Trophoblast cell (in vitro differentiated cells and primary cell): ENCODE data around the gene SPAG16.

ENCODE experiments used
- DNase-seq, 2 donors: peaks; one replicate each; pipeline ENCODE4 v3.0.0-alpha.2; 2016
- H2AFZ ChIP-seq: 2 replicates; pipeline ENCODE4 v1.6.1; 2013; ENCODE audit warnings: low read length, moderate library complexity, mild to moderate bottlenecking; ENCODE audit not compliant: insufficient read depth, poor library complexity
- H2AK5ac ChIP-seq: 2 replicates; pipeline ENCODE4 v1.6.1; 2013; ENCODE audit warnings: mild to moderate bottlenecking, low read length
- H2BK120ac ChIP-seq: 2 replicates; pipeline ENCODE4 v1.6.1; 2013; ENCODE audit warnings: low read length, mild to moderate bottlenecking, moderate library complexity; ENCODE audit not compliant: insufficient read depth, poor library complexity
- H2BK12ac ChIP-seq: 2 replicates; pipeline ENCODE4 v1.6.1; 2013; ENCODE audit warnings: mild to moderate bottlenecking, low read length, moderate library complexity
- H2BK5ac ChIP-seq: 2 replicates; pipeline ENCODE4 v1.6.1; 2013; ENCODE audit warnings: low read length, low read depth, moderate library complexity, mild to moderate bottlenecking; ENCODE audit not compliant: poor library complexity
- H3K14ac ChIP-seq: 2 replicates; pipeline ENCODE4 v1.6.1; 2013; ENCODE audit warnings: mild to moderate bottlenecking, low read length
- H3K18ac ChIP-seq: 2 replicates; pipeline ENCODE4 v1.6.1; 2013; ENCODE audit warnings: mild to moderate bottlenecking, low read length
- H3K23ac ChIP-seq: 2 replicates; pipeline ENCODE4 v1.6.1; 2013; ENCODE audit warnings: low read length
- H3K27ac ChIP-seq: 2 replicates; pipeline ENCODE4 v1.5.1; 2013; ENCODE audit warnings: low read depth, mild to moderate bottlenecking, inconsistent platforms, low read length, moderate library complexity
- H3K27me3 ChIP-seq: 2 replicates; pipeline ENCODE4 v1.6.1; 2013; ENCODE audit warnings: inconsistent platforms, mild to moderate bottlenecking, low read length, moderate library complexity; ENCODE audit not compliant: insufficient read depth
- H3K36me3 ChIP-seq, 2 experiments: 1 replicate in 1 of 2; 2 replicates in 1 of 2; pipeline ENCODE4 v1.6.1; 2013; ENCODE audit warnings: low read length in 2 of 2, mild to moderate bottlenecking in 2 of 2, moderate library complexity in 1 of 2; ENCODE audit not compliant: insufficient read depth in 2 of 2, control insufficient read depth in 1 of 2
- H3K4ac ChIP-seq: 2 replicates; pipeline ENCODE4 v1.6.1; 2013; ENCODE audit warnings: low read depth, mild to moderate bottlenecking, low read length, moderate library complexity
- H3K4me1 ChIP-seq, 2 experiments: 1 replicate in 1 of 2; 2 replicates in 1 of 2; pipeline ENCODE4 v1.6.1; 2013; ENCODE audit warnings: low read length in 2 of 2, mild to moderate bottlenecking in 2 of 2, moderate library complexity in 1 of 2; ENCODE audit not compliant: insufficient read depth in 2 of 2, control insufficient read depth in 1 of 2
- H3K4me2 ChIP-seq: 2 replicates; pipeline ENCODE4 v1.6.1; 2013; ENCODE audit warnings: inconsistent platforms, mild to moderate bottlenecking, low read length, moderate library complexity
- H3K4me3 ChIP-seq: 2 replicates; pipeline ENCODE4 v1.5.1; 2013; ENCODE audit warnings: mild to moderate bottlenecking, low read depth, low read length, inconsistent platforms
- H3K79me1 ChIP-seq: one replicate; pipeline ENCODE4 v1.6.1; 2013; ENCODE audit warnings: low read length
- H3K79me2 ChIP-seq: 2 replicates; pipeline ENCODE4 v1.6.1; 2013; ENCODE audit warnings: low read length, mild to moderate bottlenecking; ENCODE audit not compliant: control insufficient read depth, insufficient read depth, poor library complexity
- H3K9ac ChIP-seq: 2 replicates; pipeline ENCODE4 v1.6.1; 2013; ENCODE audit warnings: mild to moderate bottlenecking, low read length
- H3K9me3 ChIP-seq: 2 replicates; pipeline ENCODE4 v1.6.1; 2013; ENCODE audit warnings: low read depth, mild to moderate bottlenecking, control low read depth, inconsistent platforms, low read length; ENCODE audit not compliant: insufficient read depth
- H4K12ac ChIP-seq: 2 replicates; pipeline ENCODE4 v1.6.1; 2013; ENCODE audit warnings: low read depth, mild to moderate bottlenecking, low read length, moderate library complexity
- H4K8ac ChIP-seq: 2 replicates; pipeline ENCODE4 v1.6.1; 2013; ENCODE audit warnings: low read depth, mild to moderate bottlenecking, low read length, moderate library complexity
- H4K91ac ChIP-seq: one replicate; pipeline ENCODE4 v1.6.1; 2013; ENCODE audit warnings: low read depth, mild to moderate bottlenecking, low read length, moderate library complexity
- WGBS: extraction: QIAGEN DNeasy Blood & Tissue Kit; methylation state at CpG from one replicate; pipeline ENCODE4 v1.1.7; 2013; ENCODE audit warnings: missing lambda C conversion rate; ENCODE audit not compliant: insufficient read length, insufficient coverage; ENCODE audit errors: extremely low coverage; 5-methylcytosine and 5-hydroxymethylcytosine counted together

The SPAG16 gene

GRCh38 chr2:213958086-213958485, 673.8 kb downstream of the SPAG16 start:
- Histone ChIP-seq H3K79me2 (no peaks in the 10 kb centered on the region), H3K27ac (no peak overlapping the region), H2BK5ac (no peak overlapping the region), H3K4ac (no peak overlapping the region), H3K4me1 (no peaks in the 10 kb centered on the region), H3K9me3 (no peaks in the 10 kb centered on the region), H3K23ac (no peak overlapping the region), H2BK12ac (no peak overlapping the region), H3K4me3 (no peak overlapping the region), H2AFZ (no peak overlapping the region), H3K36me3 (no peaks in the 10 kb centered on the region), H3K4me2 (no peak overlapping the region), H3K14ac (no peak overlapping the region), H2AK5ac (no peak overlapping the region), H4K91ac (no peak overlapping the region), H3K9ac (no peak overlapping the region), H3K18ac (no peak overlapping the region), H3K27me3 (no peaks in the 10 kb centered on the region), H4K12ac (no peak overlapping the region), H2BK120ac (no peak overlapping the region), H3K79me1 (no peaks in the 10 kb centered on the region), H4K8ac (no peak overlapping the region)
- DNase-seq: no peak
- no CpG with 5 or more reads among the region's 2 CpGs for WGBS

- Histone ChIP-seq H3K9me3 (no peaks in the 10 kb centered on the region), H3K23ac (no peak overlapping the region), H3K27ac (no peak overlapping the region), H3K79me2 (no peaks in the 10 kb centered on the region), H4K12ac (no peak overlapping the region), H4K8ac (no peak overlapping the region), H3K4me1 (no peaks in the 10 kb centered on the region), H2BK12ac (no peak overlapping the region), H3K4me2 (no peak overlapping the region), H2AK5ac (no peak overlapping the region), H3K14ac (no peak overlapping the region), H3K4me3 (no peak overlapping the region), H2BK5ac (no peak overlapping the region), H3K36me3 (no peaks in the 10 kb centered on the region), H3K27me3 (no peaks in the 10 kb centered on the region), H3K18ac (no peak overlapping the region), H3K4ac (no peak overlapping the region), H4K91ac (no peak overlapping the region), H3K9ac (no peak overlapping the region), H3K79me1 (no peaks in the 10 kb centered on the region), H2BK120ac (no peak overlapping the region), H2AFZ (no peak overlapping the region)
- DNase-seq: no peak
- no CpG with 5 or more reads among the region's 1 CpG for WGBS
These were observed 675.3 kb downstream of the SPAG16 start for GRCh38 chr2:213959589-213959988.

- Histone ChIP-seq H3K79me1 (no peaks in the 10 kb centered on the region), H3K27ac (no peak overlapping the region), H2AFZ (no peak overlapping the region), H4K12ac (no peak overlapping the region), H3K18ac (no peak overlapping the region), H3K23ac (no peak overlapping the region), H3K9ac (no peak overlapping the region), H3K14ac (no peak overlapping the region), H3K4me3 (no peak overlapping the region), H4K8ac (no peak overlapping the region), H3K4me1 (no peaks in the 10 kb centered on the region), H4K91ac (no peak overlapping the region), H3K79me2 (no peaks in the 10 kb centered on the region), H3K4me2 (no peak overlapping the region), H3K4ac (no peak overlapping the region), H2BK120ac (no peak overlapping the region), H2BK12ac (no peak overlapping the region), H2AK5ac (no peak overlapping the region), H3K36me3 (no peaks in the 10 kb centered on the region), H3K27me3 (no peaks in the 10 kb centered on the region), H3K9me3 (no peaks in the 10 kb centered on the region), H2BK5ac (no peak overlapping the region)
- DNase-seq: no peak
These were observed 687.3 kb downstream of the SPAG16 start for GRCh38 chr2:213971536-213971935.

- no peak overlapping the region for H3K27ac ChIP-seq
- no peak overlapping the region for H3K14ac ChIP-seq
- H3K18ac ChIP-seq: no peak overlapping the region
- no peak overlapping the region for H3K9ac ChIP-seq
- H2AK5ac ChIP-seq: no peak overlapping the region
- no peak overlapping the region for H3K4ac ChIP-seq
- H3K9me3 ChIP-seq: no peaks in the 10 kb centered on the region
- WGBS: no CpG with 5 or more reads among the region's 3 CpGs
- no peaks in the 10 kb centered on the region for H3K27me3 ChIP-seq
- no peak overlapping the region for H2BK5ac ChIP-seq
- no peaks in the 10 kb centered on the region for H3K79me2 ChIP-seq
- no peak overlapping the region for H2BK120ac ChIP-seq
- no peak overlapping the region for H3K4me2 ChIP-seq
- no peak overlapping the region for H4K8ac ChIP-seq
- no peak overlapping the region for H4K12ac ChIP-seq
- no peaks in the 10 kb centered on the region for H3K4me1 ChIP-seq
- no peak overlapping the region for H3K4me3 ChIP-seq
- H4K91ac ChIP-seq: no peak overlapping the region
- H3K23ac ChIP-seq: no peak overlapping the region
- H3K79me1 ChIP-seq: no peaks in the 10 kb centered on the region
- H3K36me3 ChIP-seq: no peaks in the 10 kb centered on the region
- DNase-seq: no peak
- H2AFZ ChIP-seq: no peak overlapping the region
- H2BK12ac ChIP-seq: no peak overlapping the region
These were observed 696.6 kb downstream of the SPAG16 start for GRCh38 chr2:213980883-213981282.
